ENCODE data around the gene SLC17A1. TPM values are rescaled to one million over a fixed set of nuclear protein-coding genes. Genes with fewer than 3 reads are reported as not detected.
"Not testable (repeated sequence)": the region's sequence is repeated elsewhere in the genome, so short reads cannot be mapped to it uniquely, and the experiment has no call there.

The SLC17A1 gene
- total RNA-seq, 1 experiment from 2014 or later: 0.24 TPM

- no peak for DNase-seq (ENCODE audit: low read depth)
- in situ Hi-C loops (cut with HindIII; ENCODE audit: low pct_unique_long_range_greater_than_20kb, low sequenced_read_pairs): no loop called here
These were observed 53.8 kb downstream of the SLC17A1 start for GRCh38 chr6:25777856-25778649.

- no peak for DNase-seq (ENCODE audit: low read depth)
- in situ Hi-C loops (cut with HindIII; ENCODE audit: low pct_unique_long_range_greater_than_20kb, low sequenced_read_pairs): no loop called here
These were observed 54.8 kb downstream of the SLC17A1 start for GRCh38 chr6:25777031-25777430.

- in situ Hi-C loops (cut with HindIII; ENCODE audit: low pct_unique_long_range_greater_than_20kb, low sequenced_read_pairs): no loop called here
These were observed 57.6 kb downstream of the SLC17A1 start for GRCh38 chr6:25774120-25774715.

GRCh38 chr6:25769983-25770382 is 61.9 kb downstream of the SLC17A1 start:
- in situ Hi-C loops (cut with HindIII; ENCODE audit: low pct_unique_long_range_greater_than_20kb, low sequenced_read_pairs): no loop called here
- peak; percentile 16 for DNase-seq (ENCODE audit: low read depth)

More at GRCh38 chr6:25774120-25774715, 57.6 kb downstream of the SLC17A1 start:
- no peak for DNase-seq (ENCODE audit: low read depth)

- DNase-seq (ENCODE audit: low read depth): no peak
- in situ Hi-C loops (cut with HindIII; ENCODE audit: low pct_unique_long_range_greater_than_20kb, low sequenced_read_pairs): no loop called here
These were observed 63.3 kb downstream of the SLC17A1 start for GRCh38 chr6:25768566-25768965.

- in situ Hi-C loops (cut with HindIII; ENCODE audit: low pct_unique_long_range_greater_than_20kb, low sequenced_read_pairs): no loop called here
- no peak for DNase-seq (ENCODE audit: low read depth)
These were observed 67.2 kb downstream of the SLC17A1 start for GRCh38 chr6:25764611-25765010.

GRCh38 chr6:25757936-25758642 is 73.8 kb downstream of the SLC17A1 start:
- in situ Hi-C loops (cut with HindIII; ENCODE audit: low pct_unique_long_range_greater_than_20kb, low sequenced_read_pairs): no loop called here

GRCh38 chr6:25756382-25757363 is 75.2 kb downstream of the SLC17A1 start:
- in situ Hi-C loops (cut with HindIII; ENCODE audit: low pct_unique_long_range_greater_than_20kb, low sequenced_read_pairs): no loop called here
- DNase-seq (ENCODE audit: low read depth): no peak

More at GRCh38 chr6:25757936-25758642, 73.8 kb downstream of the SLC17A1 start:
- no peak for DNase-seq (ENCODE audit: low read depth)

GRCh38 chr6:25755483-25755882 is 76.4 kb downstream of the SLC17A1 start:
- in situ Hi-C loops (cut with HindIII; ENCODE audit: low pct_unique_long_range_greater_than_20kb, low sequenced_read_pairs): no loop called here
- DNase-seq (ENCODE audit: low read depth): no peak

GRCh38 chr6:25754535-25754934 is 77.3 kb downstream of the SLC17A1 start, which contains the start of gene SLC17A4:
SLC17A4 (plus strand) TSS chr6:25754742; CDS start chr6:25761963, 7,221 bp downstream.
- no peak for DNase-seq (ENCODE audit: low read depth)
- in situ Hi-C loops (cut with HindIII; ENCODE audit: low pct_unique_long_range_greater_than_20kb, low sequenced_read_pairs): no loop called here

GRCh38 chr6:25753079-25753478 is 78.8 kb downstream of the SLC17A1 start:
- no peak for DNase-seq (ENCODE audit: low read depth)
- in situ Hi-C loops (cut with HindIII; ENCODE audit: low pct_unique_long_range_greater_than_20kb, low sequenced_read_pairs): no loop called here

GRCh38 chr6:25750906-25751305 is 80.9 kb downstream of the SLC17A1 start:
- DNase-seq (ENCODE audit: low read depth): no peak
- in situ Hi-C loops (cut with HindIII; ENCODE audit: low pct_unique_long_range_greater_than_20kb, low sequenced_read_pairs): no loop called here

GRCh38 chr6:25749837-25750236 is 82.0 kb downstream of the SLC17A1 start:
- in situ Hi-C loops (cut with HindIII; ENCODE audit: low pct_unique_long_range_greater_than_20kb, low sequenced_read_pairs): no loop called here
- no peak for DNase-seq (ENCODE audit: low read depth)

- DNase-seq (ENCODE audit: low read depth); in situ Hi-C loops (cut with HindIII; ENCODE audit: low pct_unique_long_range_greater_than_20kb, low sequenced_read_pairs): not testable (repeated sequence)
These were observed 83.0 kb downstream of the SLC17A1 start for GRCh38 chr6:25748601-25749517.

- DNase-seq (ENCODE audit: low read depth): no peak
- in situ Hi-C loops (cut with HindIII; ENCODE audit: low pct_unique_long_range_greater_than_20kb, low sequenced_read_pairs): no loop called here
These were observed 83.8 kb downstream of the SLC17A1 start for GRCh38 chr6:25748049-25748448.

- no peak for DNase-seq (ENCODE audit: low read depth)
- in situ Hi-C loops (cut with HindIII; ENCODE audit: low pct_unique_long_range_greater_than_20kb, low sequenced_read_pairs): no loop called here
These were observed 84.4 kb downstream of the SLC17A1 start for GRCh38 chr6:25747477-25747876.

GRCh38 chr6:25746968-25747367 is 84.9 kb downstream of the SLC17A1 start:
- DNase-seq (ENCODE audit: low read depth): no peak
- in situ Hi-C loops (cut with HindIII; ENCODE audit: low pct_unique_long_range_greater_than_20kb, low sequenced_read_pairs): no loop called here

All from Caki2 (cell line).